ENCODE measurements around the gene MEX3C. TPM values are rescaled to one million over a fixed set of nuclear protein-coding genes. Genes with fewer than 3 reads are reported as not detected.

MEX3C gene
- polyA plus RNA-seq, 2 donors: 8.0 to 8.1 TPM

- Histone ChIP-seq H3K4me3 (ENCODE audit: low read depth in 1 of 2, low read length in 2 of 2) (no peak overlapping the region), H3K9me3 (ENCODE audit: control insufficient read depth in 2 of 2, insufficient read depth in 1 of 2, low read depth in 1 of 2, low read length in 1 of 2) (peaks cover 0 to 2% of the 10 kb centered on the region in 2 donors), H3K4me1 (ENCODE audit: control insufficient read depth in 2 of 2, insufficient read depth in 2 of 2, low read length in 1 of 2) (no peaks in the 10 kb centered on the region), H3K36me3 (ENCODE audit: control insufficient read depth in 2 of 2, insufficient read depth in 2 of 2, low read length in 1 of 2) (no peaks in the 10 kb centered on the region), H3K27ac (ENCODE audit: low read depth in 2 of 2, low read length in 1 of 2) (no peak overlapping the region), H3K27me3 (ENCODE audit: control insufficient read depth in 1 of 2, insufficient read depth in 2 of 2, low read length in 2 of 2) (no peaks in the 10 kb centered on the region)
- WGBS, 2 donors: 74 to 84% methylated on average over 4 of the region's 4 CpGs
Observed at GRCh38 chr18:51226068-51226467, 28.6 kb upstream of the MEX3C start.

- no peaks in the 10 kb centered on the region for H3K36me3 ChIP-seq (ENCODE audit: control insufficient read depth in 2 of 2, insufficient read depth in 2 of 2, low read length in 1 of 2)
- no peak overlapping the region for H3K27ac ChIP-seq (ENCODE audit: low read depth in 2 of 2, low read length in 1 of 2)
- no peak overlapping the region for H3K4me3 ChIP-seq (ENCODE audit: low read depth in 1 of 2, low read length in 2 of 2)
- H3K27me3 ChIP-seq (ENCODE audit: control insufficient read depth in 1 of 2, insufficient read depth in 2 of 2, low read length in 2 of 2): no peaks in the 10 kb centered on the region
- WGBS, 2 donors: 66 to 73% methylated on average over 2 of the region's 2 CpGs
- H3K9me3 ChIP-seq (ENCODE audit: control insufficient read depth in 2 of 2, insufficient read depth in 1 of 2, low read depth in 1 of 2, low read length in 1 of 2): no peaks in the 10 kb centered on the region
- no peaks in the 10 kb centered on the region for H3K4me1 ChIP-seq (ENCODE audit: control insufficient read depth in 2 of 2, insufficient read depth in 2 of 2, low read length in 1 of 2)
Observed at GRCh38 chr18:51212606-51213005, 15.1 kb upstream of the MEX3C start.

GRCh38 chr18:51211552-51211951 is 14.1 kb upstream of the MEX3C start:
- H3K27ac ChIP-seq (ENCODE audit: low read depth in 2 of 2, low read length in 1 of 2): no peak overlapping the region
- no peaks in the 10 kb centered on the region for H3K4me1 ChIP-seq (ENCODE audit: control insufficient read depth in 2 of 2, insufficient read depth in 2 of 2, low read length in 1 of 2)
- H3K36me3 ChIP-seq (ENCODE audit: control insufficient read depth in 2 of 2, insufficient read depth in 2 of 2, low read length in 1 of 2): no peaks in the 10 kb centered on the region
- no peaks in the 10 kb centered on the region for H3K9me3 ChIP-seq (ENCODE audit: control insufficient read depth in 2 of 2, insufficient read depth in 1 of 2, low read depth in 1 of 2, low read length in 1 of 2)
- H3K27me3 ChIP-seq (ENCODE audit: control insufficient read depth in 1 of 2, insufficient read depth in 2 of 2, low read length in 2 of 2): no peaks in the 10 kb centered on the region
- WGBS, 2 donors: 50 to 56% methylated on average over 4 of the region's 4 CpGs
- H3K4me3 ChIP-seq (ENCODE audit: low read depth in 1 of 2, low read length in 2 of 2): no peak overlapping the region

DNA sequence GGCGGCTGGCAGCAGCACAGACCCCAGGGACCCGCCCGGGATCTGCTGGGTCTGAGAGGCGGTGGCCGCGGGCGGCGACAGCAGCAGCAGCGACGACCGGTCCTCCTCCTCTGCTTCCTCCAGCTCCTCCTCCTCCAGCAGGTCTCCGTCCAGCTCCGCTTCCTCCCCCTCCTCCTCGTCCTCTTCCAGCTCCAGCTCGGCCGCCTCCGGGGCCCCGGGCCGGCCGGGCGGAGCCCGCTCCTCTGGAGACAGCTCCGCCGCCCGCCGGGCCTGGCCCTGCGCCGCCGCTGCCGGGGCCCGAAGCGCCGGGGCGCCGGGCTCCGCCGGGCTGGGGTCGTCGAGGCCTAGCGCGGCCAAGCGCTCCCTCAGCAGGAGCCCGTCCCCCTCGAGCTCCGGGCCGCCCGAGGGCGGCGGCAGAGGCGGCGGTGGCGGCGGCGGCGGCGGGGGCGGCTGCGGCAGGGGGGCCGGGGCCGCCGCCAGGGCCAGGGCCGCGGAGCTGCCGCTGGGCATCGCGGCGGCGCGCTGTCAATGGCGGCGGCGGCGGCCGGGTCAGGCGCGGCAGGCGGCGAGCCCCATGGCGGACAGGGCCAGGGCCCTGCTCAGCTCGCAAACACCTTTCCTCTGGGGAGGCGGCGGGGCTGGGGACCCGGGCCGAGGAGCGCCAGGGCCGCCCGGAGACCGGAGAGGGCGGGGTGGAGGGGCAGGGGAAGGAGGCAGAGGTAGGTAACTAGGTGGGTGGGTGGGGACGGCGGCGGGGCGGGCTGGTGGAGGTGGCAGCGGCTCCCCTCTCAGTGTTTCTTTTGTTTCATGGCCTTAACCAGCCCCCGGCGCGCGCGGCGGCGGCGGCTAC is 445 bp downstream of the MEX3C start:
- Histone ChIP-seq H3K27me3 (ENCODE audit: control insufficient read depth in 1 of 2, insufficient read depth in 2 of 2, low read length in 2 of 2) (no peaks in the 10 kb centered on the region), H3K36me3 (ENCODE audit: control insufficient read depth in 2 of 2, insufficient read depth in 2 of 2, low read length in 1 of 2) (no peaks in the 10 kb centered on the region), H3K9me3 (ENCODE audit: control insufficient read depth in 2 of 2, insufficient read depth in 1 of 2, low read depth in 1 of 2, low read length in 1 of 2) (no peaks in the 10 kb centered on the region), H3K27ac (ENCODE audit: low read depth in 2 of 2, low read length in 1 of 2) (peak overlapping the region; percentile 99 to 100), H3K4me1 (ENCODE audit: control insufficient read depth in 2 of 2, insufficient read depth in 2 of 2, low read length in 1 of 2) (no peaks in the 10 kb centered on the region), H3K4me3 (ENCODE audit: low read depth in 1 of 2, low read length in 2 of 2) (peak overlapping the region; percentile 82 to 94)
- WGBS, 2 donors: 0 to 1% methylated on average over 56 to 102 of the region's 102 CpGs

DNA sequence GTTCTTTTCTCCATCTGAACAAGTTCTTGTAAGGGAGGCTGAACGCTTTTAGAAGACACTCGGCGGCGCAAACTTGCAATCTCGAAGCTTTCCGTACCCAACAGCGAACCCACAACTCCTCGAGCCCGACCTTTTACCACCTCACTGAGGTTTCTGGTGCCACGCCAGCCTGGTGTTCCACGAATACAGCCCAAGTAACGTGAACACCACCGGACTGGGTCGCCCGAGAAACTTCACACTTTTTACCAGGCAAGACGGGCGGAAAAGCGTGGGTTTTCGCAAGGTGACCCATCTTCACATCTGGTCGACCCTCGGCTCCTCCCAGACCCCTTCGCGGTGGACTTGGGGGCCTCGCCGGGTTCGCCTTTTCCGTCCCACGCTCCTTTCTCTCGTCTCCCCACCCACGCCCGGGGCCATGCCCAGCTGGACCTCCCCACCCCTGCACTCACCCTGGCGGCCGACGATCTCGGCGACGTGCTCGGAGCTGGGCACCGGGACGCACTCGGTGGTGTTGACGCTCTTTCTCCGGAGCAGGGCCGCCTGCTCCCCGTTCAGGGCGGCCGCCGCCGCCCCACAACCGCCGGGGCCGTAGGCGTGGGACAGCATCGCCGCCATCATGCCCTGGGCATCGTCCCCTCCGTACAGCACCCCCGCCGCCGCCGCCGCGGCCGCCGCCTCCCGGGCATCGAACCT is 1.2 kb downstream of the MEX3C start:
- 0 to 1% methylated on average over 52 to 66 of the region's 67 CpGs for WGBS, 2 donors
- H3K27ac ChIP-seq (ENCODE audit: low read depth in 2 of 2, low read length in 1 of 2): peak overlapping the region; percentile 99 to 100
- H3K36me3 ChIP-seq (ENCODE audit: control insufficient read depth in 2 of 2, insufficient read depth in 2 of 2, low read length in 1 of 2): no peaks in the 10 kb centered on the region
- no peaks in the 10 kb centered on the region for H3K9me3 ChIP-seq (ENCODE audit: control insufficient read depth in 2 of 2, insufficient read depth in 1 of 2, low read depth in 1 of 2, low read length in 1 of 2)
- H3K4me1 ChIP-seq (ENCODE audit: control insufficient read depth in 2 of 2, insufficient read depth in 2 of 2, low read length in 1 of 2): no peaks in the 10 kb centered on the region
- no peaks in the 10 kb centered on the region for H3K27me3 ChIP-seq (ENCODE audit: control insufficient read depth in 1 of 2, insufficient read depth in 2 of 2, low read length in 2 of 2)
- peak overlapping the region; percentile 82 to 94 for H3K4me3 ChIP-seq (ENCODE audit: low read depth in 1 of 2, low read length in 2 of 2)

DNA sequence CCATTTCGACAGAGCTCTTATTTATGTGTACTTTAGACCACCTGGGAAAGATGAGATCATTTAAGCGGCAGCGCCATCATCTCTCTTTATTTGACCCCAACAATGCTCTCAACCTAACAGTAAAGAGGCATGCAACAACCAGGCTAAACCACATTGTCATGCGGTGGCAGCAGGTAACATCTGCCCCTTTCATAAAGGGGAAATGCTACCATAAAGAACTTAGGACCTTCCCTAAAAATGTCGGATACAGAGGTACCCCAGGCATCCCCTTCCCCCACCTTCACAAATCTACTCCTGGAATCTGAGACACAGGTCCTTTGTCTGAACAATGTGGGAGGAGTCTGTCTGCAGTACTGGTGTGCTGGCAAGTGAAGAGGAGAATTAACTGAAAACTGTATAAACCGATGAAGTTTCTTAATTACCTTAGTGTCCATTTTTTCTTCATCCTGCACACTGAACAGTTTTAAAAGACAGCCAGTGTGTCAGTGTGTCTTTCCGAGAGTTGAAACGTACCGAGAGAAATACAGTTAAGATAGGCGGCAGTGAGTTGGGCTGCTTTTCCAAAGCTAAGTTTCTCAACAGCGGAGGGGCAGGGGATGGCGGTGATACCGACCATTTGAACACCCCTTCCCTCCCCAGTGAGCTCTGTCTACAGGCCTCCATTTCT is 1.9 kb downstream of the MEX3C start:
- WGBS, 2 donors: 1 to 2% methylated on average over 13 of the region's 13 CpGs
- Histone ChIP-seq H3K9me3 (ENCODE audit: control insufficient read depth in 2 of 2, insufficient read depth in 1 of 2, low read depth in 1 of 2, low read length in 1 of 2) (no peaks in the 10 kb centered on the region), H3K27me3 (ENCODE audit: control insufficient read depth in 1 of 2, insufficient read depth in 2 of 2, low read length in 2 of 2) (no peaks in the 10 kb centered on the region), H3K4me3 (ENCODE audit: low read depth in 1 of 2, low read length in 2 of 2) (peak overlapping the region; percentile 82 to 94), H3K27ac (ENCODE audit: low read depth in 2 of 2, low read length in 1 of 2) (peak overlapping the region; percentile 99 to 100), H3K4me1 (ENCODE audit: control insufficient read depth in 2 of 2, insufficient read depth in 2 of 2, low read length in 1 of 2) (no peaks in the 10 kb centered on the region), H3K36me3 (ENCODE audit: control insufficient read depth in 2 of 2, insufficient read depth in 2 of 2, low read length in 1 of 2) (no peaks in the 10 kb centered on the region)

DNA sequence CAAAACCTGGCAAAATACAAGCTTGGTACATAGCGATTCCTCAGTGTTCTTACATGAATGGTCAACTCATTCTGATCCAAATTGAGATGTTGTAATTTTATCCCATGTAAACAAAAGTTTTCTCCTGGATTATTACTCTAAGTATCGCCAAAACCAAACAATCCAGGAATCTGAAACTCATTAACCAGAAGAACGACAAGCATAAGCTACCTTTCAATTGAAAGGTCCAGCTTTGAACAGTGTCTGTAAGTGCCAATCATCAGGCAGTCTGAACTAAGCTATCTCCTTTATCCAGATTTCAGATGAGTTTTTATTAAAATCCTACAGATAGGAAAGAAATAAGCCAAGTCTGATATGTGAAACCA is 2.4 kb downstream of the MEX3C start:
- H3K27ac ChIP-seq (ENCODE audit: low read depth in 2 of 2, low read length in 1 of 2): peak overlapping the region in 1 of 2 donors; percentile 100
- no peaks in the 10 kb centered on the region for H3K4me1 ChIP-seq (ENCODE audit: control insufficient read depth in 2 of 2, insufficient read depth in 2 of 2, low read length in 1 of 2)
- H3K27me3 ChIP-seq (ENCODE audit: control insufficient read depth in 1 of 2, insufficient read depth in 2 of 2, low read length in 2 of 2): no peaks in the 10 kb centered on the region
- H3K4me3 ChIP-seq (ENCODE audit: low read depth in 1 of 2, low read length in 2 of 2): peak overlapping the region in 1 of 2 donors; percentile 82
- 12% methylated on average over 3 of the region's 3 CpGs for WGBS, 2 donors
- no peaks in the 10 kb centered on the region for H3K36me3 ChIP-seq (ENCODE audit: control insufficient read depth in 2 of 2, insufficient read depth in 2 of 2, low read length in 1 of 2)
- H3K9me3 ChIP-seq (ENCODE audit: control insufficient read depth in 2 of 2, insufficient read depth in 1 of 2, low read depth in 1 of 2, low read length in 1 of 2): no peaks in the 10 kb centered on the region

DNA sequence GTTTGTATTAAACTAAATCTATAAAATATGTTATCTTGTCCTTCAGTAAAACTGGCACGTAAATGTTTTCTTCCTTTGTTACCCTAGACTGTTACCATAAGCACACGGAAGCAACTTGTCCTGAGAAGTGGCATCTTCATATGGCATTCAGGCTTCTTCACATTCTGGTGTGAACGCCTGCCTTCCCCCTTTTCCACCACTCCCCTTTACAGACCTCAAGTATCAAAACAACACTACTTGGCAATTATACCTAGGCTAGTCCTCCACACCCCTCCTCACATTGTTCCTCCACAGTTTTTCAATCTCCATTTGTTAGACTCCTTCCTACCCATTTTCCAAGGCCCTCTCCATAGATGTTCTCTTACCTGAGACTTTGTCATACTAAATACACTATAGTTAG is 2.9 kb downstream of the MEX3C start:
- no peaks in the 10 kb centered on the region for H3K36me3 ChIP-seq (ENCODE audit: control insufficient read depth in 2 of 2, insufficient read depth in 2 of 2, low read length in 1 of 2)
- 44 to 47% methylated on average over 3 of the region's 3 CpGs for WGBS, 2 donors
- H3K4me3 ChIP-seq (ENCODE audit: low read depth in 1 of 2, low read length in 2 of 2): peak overlapping the region in 1 of 2 donors; percentile 82
- no peak overlapping the region for H3K27ac ChIP-seq (ENCODE audit: low read depth in 2 of 2, low read length in 1 of 2)
- no peaks in the 10 kb centered on the region for H3K27me3 ChIP-seq (ENCODE audit: control insufficient read depth in 1 of 2, insufficient read depth in 2 of 2, low read length in 2 of 2)
- H3K4me1 ChIP-seq (ENCODE audit: control insufficient read depth in 2 of 2, insufficient read depth in 2 of 2, low read length in 1 of 2): no peaks in the 10 kb centered on the region
- no peaks in the 10 kb centered on the region for H3K9me3 ChIP-seq (ENCODE audit: control insufficient read depth in 2 of 2, insufficient read depth in 1 of 2, low read depth in 1 of 2, low read length in 1 of 2)

DNA sequence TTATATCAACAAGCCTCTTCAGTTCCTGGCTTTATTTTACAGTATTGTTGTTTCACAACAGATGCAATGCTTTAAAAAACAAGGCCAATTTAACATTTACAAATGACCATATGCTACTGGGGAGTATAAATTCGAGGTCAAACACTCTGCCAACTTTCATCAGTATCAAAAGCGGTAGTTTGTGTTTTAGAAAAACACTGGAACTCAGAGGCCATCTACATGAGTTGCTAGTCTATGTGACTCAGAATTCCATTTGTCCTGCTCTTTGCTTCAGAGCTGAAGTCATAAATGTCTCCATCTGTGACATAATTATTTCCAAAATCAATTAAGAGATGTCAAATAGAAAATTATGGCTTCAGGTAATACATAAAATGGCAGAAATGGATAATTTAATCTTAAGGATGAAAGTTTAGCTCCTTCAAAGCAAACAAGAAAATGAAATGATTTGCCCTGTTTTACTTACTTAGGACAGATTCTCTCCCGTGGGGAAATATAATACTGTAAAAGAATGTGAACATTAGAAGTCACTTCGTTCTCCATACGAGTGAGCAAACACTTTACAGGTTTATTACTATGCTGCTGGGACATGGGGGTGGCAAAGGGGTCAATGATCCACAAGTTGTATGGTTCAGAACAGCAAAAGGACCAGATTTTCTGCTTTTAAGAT is 3.7 kb downstream of the MEX3C start:
- no peaks in the 10 kb centered on the region for H3K36me3 ChIP-seq (ENCODE audit: control insufficient read depth in 2 of 2, insufficient read depth in 2 of 2, low read length in 1 of 2)
- no peak overlapping the region for H3K27ac ChIP-seq (ENCODE audit: low read depth in 2 of 2, low read length in 1 of 2)
- H3K27me3 ChIP-seq (ENCODE audit: control insufficient read depth in 1 of 2, insufficient read depth in 2 of 2, low read length in 2 of 2): no peaks in the 10 kb centered on the region
- H3K4me3 ChIP-seq (ENCODE audit: low read depth in 1 of 2, low read length in 2 of 2): no peak overlapping the region
- H3K9me3 ChIP-seq (ENCODE audit: control insufficient read depth in 2 of 2, insufficient read depth in 1 of 2, low read depth in 1 of 2, low read length in 1 of 2): no peaks in the 10 kb centered on the region
- 30 to 32% methylated on average over 5 of the region's 5 CpGs for WGBS, 2 donors
- H3K4me1 ChIP-seq (ENCODE audit: control insufficient read depth in 2 of 2, insufficient read depth in 2 of 2, low read length in 1 of 2): no peaks in the 10 kb centered on the region
